Coronary artery (tissue), 2 donors: Measurements from ENCODE around the gene KIAA0513.

ENCODE experiments used
- DNase-seq: peaks from one replicate; pipeline ENCODE4 v3.0.0-alpha.2; 2017; ENCODE audit warnings: low spot score
- H3K27ac ChIP-seq, 2 donors: fragments of 200-600 bp; sonication (generic); one replicate each; pipeline ENCODE4 v1.5.1; 2016 to 2019
- H3K4me3 ChIP-seq: fragments of 200-600 bp; sonication (generic); 2 replicates; pipeline ENCODE4 v1.5.1; 2016; ENCODE audit warnings: mild to moderate bottlenecking, moderate library complexity
- TF ChIP-seq, protein P1 (sequence below): fragments of 200-600 bp; sonication (generic); IDR thresholded peaks from one replicate; pipeline ENCODE4 v1.5.1; 2019; ENCODE audit warnings: antibody characterized with exemption

The KIAA0513 gene

DNA sequence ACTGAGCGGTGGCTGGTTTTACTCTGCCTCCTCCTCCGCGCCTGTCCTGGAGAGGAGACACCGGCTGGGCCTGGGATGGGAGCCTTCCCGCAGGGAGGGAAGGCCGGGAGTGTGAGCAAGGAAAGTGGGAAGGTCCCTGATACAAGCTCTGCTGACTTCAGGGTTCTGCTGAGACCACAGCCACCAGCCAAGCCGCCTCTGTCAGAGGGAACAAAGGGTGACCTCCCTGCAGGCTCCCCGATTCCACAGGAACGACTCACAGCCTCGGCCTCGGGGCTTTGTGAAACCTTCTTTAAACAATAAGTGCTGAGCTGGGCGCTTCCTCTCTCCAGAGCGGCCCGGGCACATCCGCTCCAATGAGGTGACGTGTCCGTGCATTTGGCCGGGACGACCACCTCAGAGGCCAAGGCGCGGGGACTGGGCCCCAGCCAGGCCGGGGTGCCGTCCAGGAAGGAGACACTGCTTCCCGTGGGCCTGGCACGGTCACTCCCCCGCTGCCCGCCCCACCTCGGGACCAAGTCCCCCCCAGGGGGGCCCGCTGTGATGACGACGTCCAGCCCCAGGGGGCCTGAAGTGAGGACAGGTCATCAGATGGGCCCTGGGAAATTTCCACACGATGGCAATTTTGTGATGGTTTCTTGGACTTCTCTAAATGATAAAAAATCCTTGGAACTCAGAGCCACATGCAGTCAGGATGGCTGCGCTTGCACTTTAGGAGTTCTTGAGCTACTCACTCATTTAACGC is 96.5 kb downstream of the KIAA0513 start:
- TF ChIP-seq, protein P1, sequence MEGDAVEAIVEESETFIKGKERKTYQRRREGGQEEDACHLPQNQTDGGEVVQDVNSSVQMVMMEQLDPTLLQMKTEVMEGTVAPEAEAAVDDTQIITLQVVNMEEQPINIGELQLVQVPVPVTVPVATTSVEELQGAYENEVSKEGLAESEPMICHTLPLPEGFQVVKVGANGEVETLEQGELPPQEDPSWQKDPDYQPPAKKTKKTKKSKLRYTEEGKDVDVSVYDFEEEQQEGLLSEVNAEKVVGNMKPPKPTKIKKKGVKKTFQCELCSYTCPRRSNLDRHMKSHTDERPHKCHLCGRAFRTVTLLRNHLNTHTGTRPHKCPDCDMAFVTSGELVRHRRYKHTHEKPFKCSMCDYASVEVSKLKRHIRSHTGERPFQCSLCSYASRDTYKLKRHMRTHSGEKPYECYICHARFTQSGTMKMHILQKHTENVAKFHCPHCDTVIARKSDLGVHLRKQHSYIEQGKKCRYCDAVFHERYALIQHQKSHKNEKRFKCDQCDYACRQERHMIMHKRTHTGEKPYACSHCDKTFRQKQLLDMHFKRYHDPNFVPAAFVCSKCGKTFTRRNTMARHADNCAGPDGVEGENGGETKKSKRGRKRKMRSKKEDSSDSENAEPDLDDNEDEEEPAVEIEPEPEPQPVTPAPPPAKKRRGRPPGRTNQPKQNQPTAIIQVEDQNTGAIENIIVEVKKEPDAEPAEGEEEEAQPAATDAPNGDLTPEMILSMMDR, result no peak
- DNase-seq, result peak; percentile 96
- Histone ChIP-seq H3K4me3 (peak overlapping the region; percentile 6), H3K27ac (peak overlapping the region; percentile 53 to 80)

GRCh38 chr16:85124636-85125346 is 97.2 kb downstream of the KIAA0513 start:
- DNase-seq, result no peak
- TF ChIP-seq, protein P1, result no peak
- H3K4me3 ChIP-seq, result peak overlapping the region; percentile 6
- H3K27ac ChIP-seq, result peak overlapping the region; percentile 53 to 80

DNA sequence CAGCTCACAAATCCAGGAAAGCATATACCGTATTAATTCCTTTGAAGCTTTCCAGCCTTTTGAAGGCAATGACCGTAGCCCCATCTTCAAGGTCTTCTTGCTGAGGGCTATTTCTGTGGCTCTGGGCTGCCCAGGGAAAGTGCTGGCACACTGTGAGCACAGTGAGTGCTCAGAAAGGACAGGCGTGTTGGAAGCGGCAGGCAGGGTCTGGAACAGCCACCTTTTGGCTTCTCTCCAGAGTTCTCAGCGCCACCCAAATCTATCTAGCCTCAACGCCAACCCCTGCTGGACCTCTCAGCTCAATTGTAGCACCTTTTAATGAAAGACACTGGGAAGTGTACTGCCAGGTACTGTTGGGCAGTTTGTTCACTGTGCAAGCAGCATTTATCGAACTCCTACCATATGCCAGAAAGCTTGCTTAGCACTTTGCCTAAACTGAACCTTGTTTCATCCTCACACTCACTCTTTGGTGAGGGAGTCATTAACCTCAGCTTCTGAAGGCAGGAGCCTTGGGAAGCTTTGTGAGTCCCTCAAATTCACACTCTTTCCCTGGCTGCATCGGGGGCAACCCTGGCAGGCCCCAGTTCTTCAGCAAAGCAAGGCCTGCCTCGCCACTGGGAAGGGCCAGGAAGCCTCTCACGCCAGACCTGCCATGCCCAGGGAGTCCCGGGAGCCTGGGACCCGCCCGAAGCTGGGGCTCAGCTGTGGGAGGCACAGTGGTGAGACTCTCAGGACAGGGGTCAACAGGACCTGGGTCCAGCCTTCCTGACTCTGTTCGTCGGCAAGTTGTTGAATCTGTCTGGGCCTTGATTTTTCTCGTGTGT is 98.2 kb downstream of the KIAA0513 start:
- H3K27ac ChIP-seq, result peak overlapping the region in 1 of 2 donors; percentile 74

DNA sequence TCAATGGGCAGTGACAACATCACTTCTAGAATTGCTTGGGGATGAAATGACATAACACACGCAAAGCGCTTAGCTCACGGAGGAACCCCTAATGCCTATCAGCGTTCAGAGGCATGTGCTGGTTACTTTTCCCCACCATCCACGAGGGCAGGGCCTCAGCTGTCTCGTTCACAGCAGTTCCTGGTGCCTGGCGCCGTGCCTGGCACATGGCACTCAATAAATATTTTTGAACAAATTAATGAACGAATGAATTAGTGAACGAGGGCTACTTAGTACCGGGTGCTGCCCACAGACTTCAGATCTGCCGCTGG is 98.8 kb downstream of the KIAA0513 start:
- no peak for DNase-seq
- TF ChIP-seq, protein P1, result no peak
- Histone ChIP-seq H3K4me3 (no peak overlapping the region), H3K27ac (peak overlapping the region; percentile 50 to 74)

More for the DNA sequence above, 98.2 kb downstream of the KIAA0513 start:
- H3K4me3 ChIP-seq, result no peak overlapping the region
- TF ChIP-seq, protein P1, result no peak
- no peak for DNase-seq

DNA sequence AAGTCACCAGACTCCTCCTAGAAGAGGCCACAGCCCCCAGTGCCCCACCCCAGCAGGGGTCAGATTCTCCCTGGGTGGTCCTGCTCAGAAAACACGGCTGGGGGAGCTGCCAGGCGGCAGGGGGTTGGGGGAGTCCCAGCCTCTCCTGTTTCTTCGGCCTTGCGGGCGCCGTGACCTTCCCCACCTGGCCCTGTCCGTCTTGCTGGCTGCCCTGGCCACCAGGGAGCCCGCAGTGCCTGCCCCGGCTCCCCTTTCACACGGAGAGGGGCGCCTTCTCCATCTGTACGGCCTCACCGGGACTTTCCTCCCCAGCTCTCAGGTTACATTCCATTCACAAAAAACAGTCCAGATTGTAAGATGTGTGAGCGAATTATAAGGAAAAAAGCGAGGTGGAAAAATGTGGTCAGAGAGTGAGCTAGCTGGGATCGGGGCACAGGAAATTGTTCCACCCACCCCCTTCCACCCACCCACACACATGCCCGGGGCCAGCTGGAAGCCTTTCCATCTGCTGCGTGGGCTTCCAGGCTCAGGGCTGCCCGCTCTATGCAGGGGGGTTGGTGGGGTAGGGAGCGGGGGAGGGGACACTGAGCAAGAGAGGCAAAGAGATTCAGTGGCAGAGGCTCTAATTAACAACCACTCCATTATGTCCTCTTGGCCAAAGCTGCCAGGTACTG is 99.2 kb downstream of the KIAA0513 start:
- H3K4me3 ChIP-seq, result peak overlapping the region; percentile 20
- no peak for DNase-seq
- TF ChIP-seq, protein P1, result no peak
- peak overlapping the region; percentile 50 to 74 for H3K27ac ChIP-seq

GRCh38 chr16:85127379-85127723 is 99.8 kb downstream of the KIAA0513 start:
- H3K27ac ChIP-seq, result peak overlapping the region in 1 of 2 donors; percentile 74

More at GRCh38 chr16:85127379-85127723, 99.8 kb downstream of the KIAA0513 start:
- H3K4me3 ChIP-seq, result peak overlapping the region; percentile 20
- TF ChIP-seq, protein P1, result no peak
- DNase-seq, result no peak
